Stimulated activated CD4-positive, alpha-beta T cell treated with anti-CD3 and anti-CD28 coated beads, Interleukin-12 subunit alpha, Interleukin-12 subunit beta, amount 100 ng/mL, for 48 hours (primary cell): ENCODE measurements around the gene FOLR2.
"Not testable (repeated sequence)": the region's sequence is repeated elsewhere in the genome, so short reads cannot be mapped to it uniquely, and the experiment has no call there.

ENCODE experiments used
- DNase-seq, 3 donors: peaks; one replicate each; pipeline ENCODE4 v3.0.0-alpha.2; 2020; ENCODE audit warnings: low read depth in 2 of 3, low spot score in 1 of 3

FOLR2 gene

GRCh38 chr11:72266960-72267359, 50.4 kb downstream of the FOLR2 start:
- not testable (repeated sequence) for DNase-seq

GRCh38 chr11:72267956-72268617, 51.5 kb downstream of the FOLR2 start:
- no peak for DNase-seq
